GM12891 (cell line): ENCODE data around the gene HSF2.

ENCODE experiments used
- DNase-seq: peaks from one replicate; pipeline ENCODE4 v3.0.0; 2011; ENCODE audit warnings: low spot score; ENCODE audit not compliant: insufficient read length
- FAIRE-seq: peaks from 2 replicates; lab custom pipeline; 2011; peaks lifted over from hg19 to GRCh38; lab: Jason Lieb, UNC
- PAX5 ChIP-seq: IDR thresholded peaks from 2 replicates; pipeline ENCODE4 v1.6.1; 2011; ENCODE audit warnings: low read length, moderate library complexity, mild to moderate bottlenecking; ENCODE audit not compliant: insufficient read depth, severe bottlenecking
- POLR2A ChIP-seq: IDR thresholded peaks from 2 replicates; pipeline ENCODE4 v1.6.1; 2011; ENCODE audit warnings: low read depth, low read length, control low read depth
- POLR2AphosphoS5 ChIP-seq: IDR thresholded peaks from 2 replicates; pipeline ENCODE4 v1.6.1; 2011; ENCODE audit warnings: low read depth, low read length, control low read depth
- POU2F2 ChIP-seq: IDR thresholded peaks from 2 replicates; pipeline ENCODE4 v1.6.1; 2011; ENCODE audit warnings: low read depth, mild to moderate bottlenecking, control low read depth, low read length, moderate library complexity
- SPI1 ChIP-seq: IDR thresholded peaks from 2 replicates; pipeline ENCODE4 v1.6.1; 2011; ENCODE audit warnings: low read depth, low read length, control low read depth
- TAF1 ChIP-seq: IDR thresholded peaks from 2 replicates; pipeline ENCODE4 v1.6.1; 2011; ENCODE audit warnings: low read depth, low read length, control low read depth

The HSF2 gene

GRCh38 chr6:122472022-122472340 lies 72.5 kb downstream of the HSF2 start:
- no peak for FAIRE-seq
- TF ChIP-seq TAF1 (no peak), POU2F2 (no peak)
- DNase-seq, result no peak

- DNase-seq (no peak), FAIRE-seq (no peak)
- TF ChIP-seq PAX5 (no peak), POLR2A (no peak), POU2F2 (no peak), POLR2AphosphoS5 (no peak), SPI1 (no peak), TAF1 (no peak)
Measured at GRCh38 chr6:122476131-122476530, 76.7 kb downstream of the HSF2 start.

GRCh38 chr6:122482750-122483080 lies 83.3 kb downstream of the HSF2 start:
- FAIRE-seq (no peak), DNase-seq (no peak)
- TF ChIP-seq SPI1 (no peak), POLR2AphosphoS5 (no peak), POLR2A (no peak), POU2F2 (no peak), TAF1 (no peak), PAX5 (no peak)
